Neural progenitor cell (in vitro differentiated cells): Measurements from ENCODE around the gene DIRAS1.

Source experiments
- CTCF ChIP-seq: fragments of 200-600 bp; sonication (generic); IDR thresholded peaks from 2 replicates; pipeline ENCODE4 v1.5.1; 2017; ENCODE audit warnings: antibody characterized with exemption, mild to moderate bottlenecking
- EZH2phosphoT487 ChIP-seq: fragments of 200-600 bp; sonication (generic); IDR thresholded peaks from 2 replicates; pipeline ENCODE4 v1.6.1; 2017; ENCODE audit warnings: antibody characterized with exemption

- TF ChIP-seq CTCF (no peak), EZH2phosphoT487 (no peak)
Observed at GRCh38 chr19:2740314-2740656, 19.1 kb upstream of the DIRAS1 start.
